Suprapubic skin (tissue), 4 donors: Measurements from ENCODE around the gene CLSTN2.

ENCODE experiments used
- CTCF ChIP-seq, 2 donors: fragments of 200-600 bp in 1 of 2; fragments of 450-650 bp in 1 of 2; sonication (generic) in 1 of 2; IDR thresholded peaks; one replicate each; pipeline ENCODE4 v1.5.1; 2016 to 2019; ENCODE audit warnings: antibody characterized with exemption in 2 of 2, mild to moderate bottlenecking in 1 of 2, moderate library complexity in 1 of 2
- EP300 ChIP-seq: sonication (generic); formaldehyde crosslinking; IDR thresholded peaks from one replicate; pipeline ENCODE4 v1.6.1; 2017; ENCODE audit warnings: antibody characterized with exemption
- POLR2AphosphoS5 ChIP-seq, 3 donors: sonication (generic); formaldehyde crosslinking; IDR thresholded peaks; one replicate each; pipeline ENCODE4 v1.6.1; 2017; ENCODE audit warnings: antibody characterized with exemption in 3 of 3

DNA sequence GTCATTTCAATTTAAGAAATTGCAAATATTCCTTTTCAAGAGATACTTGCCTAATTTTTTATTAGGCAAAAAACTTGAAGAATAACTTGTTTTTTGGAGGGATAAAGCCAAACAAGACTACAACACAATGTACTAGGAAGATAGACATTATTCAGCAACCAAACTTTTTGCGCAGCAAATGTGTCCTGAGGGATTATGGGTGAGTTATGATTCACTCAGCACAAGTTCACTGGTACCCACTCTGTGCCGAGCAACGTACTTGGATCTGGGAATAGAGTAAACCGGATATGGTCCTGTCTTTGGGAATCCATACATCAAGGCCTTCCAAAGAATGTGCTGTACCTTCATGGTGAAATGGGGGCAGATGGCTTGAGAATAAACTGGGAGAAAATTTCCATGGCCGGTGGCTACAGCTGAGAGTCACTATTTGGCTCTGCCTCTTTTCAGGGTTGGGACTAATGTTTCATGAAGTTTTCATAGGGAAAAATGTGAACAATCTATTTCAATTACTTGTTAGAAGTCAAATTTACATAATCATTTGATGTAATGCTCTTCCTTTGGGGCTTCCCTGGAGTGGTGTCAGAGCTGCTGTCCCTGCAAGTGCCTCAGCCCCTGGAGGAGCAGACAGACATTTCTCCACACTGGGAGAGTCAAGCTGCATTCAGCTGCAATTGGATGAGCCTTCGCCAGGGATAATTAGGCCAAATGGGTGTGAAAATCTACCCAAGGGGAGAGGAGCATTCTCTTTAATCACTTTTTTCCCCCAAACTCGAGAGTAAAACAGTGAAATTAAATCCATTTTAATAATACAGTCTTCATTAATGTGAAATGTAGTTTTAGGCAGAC, 315.2 kb downstream of the CLSTN2 start:
- TF ChIP-seq CTCF (IDR thresholded peaks at IDR 0.05) (no peak), POLR2AphosphoS5 (IDR thresholded peaks at IDR 0.05) (no peak), EP300 (no peak)
